ENCODE results near the gene SIMC1. TPM values are rescaled to one million over a fixed set of nuclear protein-coding genes. Genes with fewer than 3 reads are reported as not detected.

SIMC1 gene
- total RNA-seq, 2 donors from 2014 or later, result 15.9 to 57.9 TPM

DNA sequence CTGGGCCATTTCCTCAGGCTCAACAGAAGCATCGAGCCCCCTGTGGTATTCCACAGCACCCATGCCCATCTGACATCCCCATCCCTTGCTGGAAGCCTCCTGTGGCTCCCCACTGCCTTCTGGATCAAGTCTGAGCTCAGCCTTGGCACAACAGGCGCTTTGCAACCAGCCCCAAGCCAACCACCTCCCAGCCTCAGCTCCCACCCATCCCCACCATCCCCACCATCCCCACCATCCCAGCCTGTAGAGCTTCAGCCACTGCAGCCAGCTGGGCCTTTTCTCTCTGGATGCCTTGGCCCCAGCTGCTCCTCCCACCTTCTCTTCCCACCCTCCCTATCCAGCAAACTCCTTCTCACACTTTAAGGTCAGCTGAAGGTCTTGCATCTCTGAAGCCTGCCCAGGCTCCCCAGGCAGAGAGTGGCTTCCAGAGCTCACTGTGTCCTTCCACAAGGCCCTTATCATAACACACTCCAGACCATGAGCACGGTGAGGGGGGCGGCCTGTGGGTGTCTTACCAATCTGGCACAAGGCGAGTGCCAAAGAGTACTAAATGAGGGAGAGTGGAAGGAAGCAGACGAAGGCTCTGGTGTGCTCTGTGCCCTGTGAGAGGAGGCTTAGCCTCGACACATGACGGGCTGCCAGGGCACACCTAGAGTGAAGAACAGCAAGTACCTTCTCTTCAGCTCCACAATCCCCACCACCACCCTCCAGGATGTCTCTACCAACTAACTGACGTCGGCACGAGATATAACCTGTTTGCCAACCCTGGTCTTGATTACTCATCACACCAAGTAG, 156.9 kb downstream of the SIMC1 start:
- Histone ChIP-seq H3K4me3 (no peak overlapping the region), H3K4me1 (replicated peaks) (no peaks in the 10 kb centered on the region), H3K9me3 (no peaks in the 10 kb centered on the region), H3K27me3 (replicated peaks; ENCODE audit: insufficient read depth) (no peaks in the 10 kb centered on the region), H3K36me3 (no peaks in the 10 kb centered on the region), H3K27ac (no peak overlapping the region)
- 80% methylated on average over 11 of the region's 11 CpGs for WGBS
- TF ChIP-seq, protein P1, sequence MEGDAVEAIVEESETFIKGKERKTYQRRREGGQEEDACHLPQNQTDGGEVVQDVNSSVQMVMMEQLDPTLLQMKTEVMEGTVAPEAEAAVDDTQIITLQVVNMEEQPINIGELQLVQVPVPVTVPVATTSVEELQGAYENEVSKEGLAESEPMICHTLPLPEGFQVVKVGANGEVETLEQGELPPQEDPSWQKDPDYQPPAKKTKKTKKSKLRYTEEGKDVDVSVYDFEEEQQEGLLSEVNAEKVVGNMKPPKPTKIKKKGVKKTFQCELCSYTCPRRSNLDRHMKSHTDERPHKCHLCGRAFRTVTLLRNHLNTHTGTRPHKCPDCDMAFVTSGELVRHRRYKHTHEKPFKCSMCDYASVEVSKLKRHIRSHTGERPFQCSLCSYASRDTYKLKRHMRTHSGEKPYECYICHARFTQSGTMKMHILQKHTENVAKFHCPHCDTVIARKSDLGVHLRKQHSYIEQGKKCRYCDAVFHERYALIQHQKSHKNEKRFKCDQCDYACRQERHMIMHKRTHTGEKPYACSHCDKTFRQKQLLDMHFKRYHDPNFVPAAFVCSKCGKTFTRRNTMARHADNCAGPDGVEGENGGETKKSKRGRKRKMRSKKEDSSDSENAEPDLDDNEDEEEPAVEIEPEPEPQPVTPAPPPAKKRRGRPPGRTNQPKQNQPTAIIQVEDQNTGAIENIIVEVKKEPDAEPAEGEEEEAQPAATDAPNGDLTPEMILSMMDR (IDR thresholded peaks at IDR 0.05), result no peak
- TF ChIP-seq POLR2AphosphoS5 (IDR thresholded peaks at IDR 0.05), result no peak
- no peak for TF ChIP-seq POLR2A (IDR thresholded peaks at IDR 0.05)
- DNase-seq (ENCODE audit: low spot score), result no peak
- intact Hi-C loops (cut with DNase I), result no loop called here

MicroRNAs within 50 kb of the gene (microRNA counts, 767-probe panel; counts per million panel counts)
- 0 to 431 counts per million in 2 donors for microRNA hsa-miR-1271-5p

Small RNA genes lying within 50 kb of the gene (microRNA-seq; reads per million reads assigned to microRNA genes)
- gene MIR1271, result 8.8 reads per million, percentile 49 among the genes with 10 or more reads in this experiment

Small RNA genes lying within 50 kb of the gene (small RNA-seq; reads per million reads assigned to genes)
- gene MIR1271, result 2.7 to 7.4 reads per million in 2 donors

Other genes starting within 250 kb of the SIMC1 start
- 100 to 1,000 TPM; 107 to 119 TPM for gene KIAA1191, start 123.3 kb downstream of the SIMC1 start, total RNA-seq
- 1 to 10 TPM; 2.4 to 8.2 TPM for gene ARL10, start 127.1 kb downstream of the SIMC1 start, total RNA-seq
- 10 to 100 TPM; 10.8 to 11.6 TPM for gene NOP16, start 150.2 kb downstream of the SIMC1 start, total RNA-seq
- 100 to 1,000 TPM; 172 to 203 TPM for gene HIGD2A, start 150.3 kb downstream of the SIMC1 start, total RNA-seq
- gene CLTB, start 178.1 kb downstream of the SIMC1 start, total RNA-seq, result 100 to 1,000 TPM; 105 to 125 TPM
- 10 to 100 TPM; 36.8 to 43.5 TPM for gene FAF2, start 210.0 kb downstream of the SIMC1 start, total RNA-seq

All from prostate gland (tissue), 2 donors.